HG03066 (cell line): Measurements from ENCODE around the gene RPS6KA2.

Experiments used
- ATAC-seq: cut with Tn5 transposase; IDR thresholded peaks from one replicate; pipeline ENCODE4 v1.9.1; 2021; ENCODE audit warnings: low read depth; ENCODE audit not compliant: unreplicated experiment

The RPS6KA2 gene

GRCh38 chr6:166493427-166494100 lies 133.5 kb downstream of the RPS6KA2 start:
- no peak for ATAC-seq

GRCh38 chr6:166492092-166492741 lies 134.8 kb downstream of the RPS6KA2 start:
- no peak for ATAC-seq

GRCh38 chr6:166490671-166491500 lies 136.2 kb downstream of the RPS6KA2 start:
- ATAC-seq, result no peak

GRCh38 chr6:166489301-166490155 lies 137.5 kb downstream of the RPS6KA2 start:
- ATAC-seq, result no peak

GRCh38 chr6:166488701-166489100 lies 138.3 kb downstream of the RPS6KA2 start:
- no peak for ATAC-seq

- peak; percentile 92 for ATAC-seq
Observed at GRCh38 chr6:166488076-166488685, 138.9 kb downstream of the RPS6KA2 start.

- no peak for ATAC-seq
Observed at GRCh38 chr6:166487148-166487547, 139.9 kb downstream of the RPS6KA2 start.

- ATAC-seq, result no peak
Observed at GRCh38 chr6:166486536-166486880, 140.5 kb downstream of the RPS6KA2 start.

GRCh38 chr6:166485651-166486535 lies 141.2 kb downstream of the RPS6KA2 start:
- ATAC-seq, result no peak

- no peak for ATAC-seq
Observed at GRCh38 chr6:166484863-166485262, 142.2 kb downstream of the RPS6KA2 start.

- no peak for ATAC-seq
Observed at GRCh38 chr6:166483573-166484250, 143.3 kb downstream of the RPS6KA2 start.

- no peak for ATAC-seq
Observed at GRCh38 chr6:166483026-166483425, 144.0 kb downstream of the RPS6KA2 start.

GRCh38 chr6:166478782-166479592 lies 148.1 kb downstream of the RPS6KA2 start:
- ATAC-seq, result no peak

GRCh38 chr6:166477647-166478365 lies 149.2 kb downstream of the RPS6KA2 start:
- no peak for ATAC-seq

GRCh38 chr6:166476634-166477215 lies 150.3 kb downstream of the RPS6KA2 start:
- no peak for ATAC-seq

GRCh38 chr6:166476061-166476591 lies 150.9 kb downstream of the RPS6KA2 start:
- ATAC-seq, result no peak
